K562 (cell line): ENCODE measurements around the gene PCDHGA12. TPM values are rescaled to one million over a fixed set of nuclear protein-coding genes. Genes with fewer than 3 reads are reported as not detected.

ENCODE experiments used
- ATAC-seq: fragments of 200-7000 bp; cut with Tn5 transposase; 3 replicates; pipeline ENCODE4 v1.9.1; 2020; ENCODE audit warnings: moderate library complexity
- BruUV-seq: library from RNA; stranded (reverse); fragments of 400-500 nt; replicated peaks from 2 replicates; lab custom pipeline; 2021; lab: Mats Ljungman, UMichigan
- CTCF ChIA-PET: fragments of 300-600 bp; formaldehyde crosslinking; extraction: SDS; loops from one replicate; lab custom pipeline; 2021; ENCODE audit warnings: low intra/inter-chr PET ratio; lab: Yijun Ruan, JAX
- POLR2A ChIA-PET: fragments of 300-600, 350-650 bp; sonication (Branson Sonifier 250); formaldehyde crosslinking; extraction: SDS; loops from one replicate; lab custom pipeline; 2021; ENCODE audit warnings: antibody characterized with exemption, inconsistent platforms; lab: Yijun Ruan, JAX
- DNase-seq, 4 experiments: peaks; one replicate each; pipeline versions ENCODE4 v3.0.0 to v3.0.0-alpha.2; 2011 to 2018; ENCODE audit warnings: low spot score in 3 of 4, mixed read lengths in 3 of 4; ENCODE audit errors: extremely low read depth in 1 of 4
- FAIRE-seq: peaks from 2 replicates; lab custom pipeline; 2011; peaks lifted over from hg19 to GRCh38; lab: Jason Lieb, UNC
- H2AFZ ChIP-seq: 2 replicates; pipeline ENCODE4 v1.6.0; 2011; ENCODE audit warnings: low read depth, low read length, control low read depth, inconsistent platforms
- H3K27ac ChIP-seq: fragments of 200-600 bp; 3 replicates; pipeline ENCODE4 v1.8.0; 2011; ENCODE audit warnings: low read depth, mild to moderate bottlenecking, control low read depth, inconsistent platforms, low read length, moderate library complexity, mixed read lengths; ENCODE audit errors: extremely low read depth
- H3K27me3 ChIP-seq, 2 experiments: fragments of 300-600 bp in 1 of 2; 2 replicates in 1 of 2; 3 replicates in 1 of 2; pipeline versions ENCODE4 v1.6.0 to v1.8.0; 2011; ENCODE audit warnings: inconsistent platforms in 2 of 2, low read length in 2 of 2, mild to moderate bottlenecking in 1 of 2, mixed read lengths in 1 of 2, moderate library complexity in 1 of 2; ENCODE audit not compliant: control insufficient read depth in 2 of 2, insufficient read depth in 2 of 2
- H3K36me3 ChIP-seq: fragments of 300-600 bp; 3 replicates; pipeline ENCODE4 v1.8.0; 2011; ENCODE audit warnings: mild to moderate bottlenecking, low read length, inconsistent platforms; ENCODE audit not compliant: control insufficient read depth, insufficient read depth
- H3K4me1 ChIP-seq, 2 experiments: fragments of 200-600 bp in 1 of 2; replicated peaks in 1 of 2; 2 replicates in 1 of 2; 3 replicates in 1 of 2; pipeline versions ENCODE4 v1.5.1 to v1.8.0; 2011; ENCODE audit warnings: inconsistent platforms in 2 of 2, low read length in 2 of 2, mild to moderate bottlenecking in 1 of 2, mixed read lengths in 1 of 2, moderate library complexity in 1 of 2; ENCODE audit not compliant: control insufficient read depth in 2 of 2, insufficient read depth in 2 of 2
- H3K4me2 ChIP-seq: 2 replicates; pipeline ENCODE4 v1.6.1; 2011; ENCODE audit warnings: low read length, control low read depth, inconsistent platforms, mixed read lengths; ENCODE audit not compliant: insufficient read depth
- H3K4me3 ChIP-seq: fragments of 200-600 bp; sonication (generic), shearing (Covaris generic); 2 replicates; pipeline ENCODE4 v1.5.1; 2016; ENCODE audit warnings: control low read depth, inconsistent platforms
- H3K79me2 ChIP-seq: fragments of 200-600 bp; 3 replicates; pipeline ENCODE4 v1.8.0; 2011; ENCODE audit warnings: low read length, inconsistent platforms; ENCODE audit not compliant: control insufficient read depth, insufficient read depth
- H3K9ac ChIP-seq, 2 experiments: 2 replicates each; pipeline versions ENCODE4 v1.6.0 to v1.6.1; 2011; ENCODE audit warnings: low read depth in 2 of 2, low read length in 2 of 2, control low read depth in 1 of 2, inconsistent platforms in 1 of 2, mild to moderate bottlenecking in 1 of 2, mixed read lengths in 1 of 2; ENCODE audit not compliant: insufficient read depth in 1 of 2
- H3K9me1 ChIP-seq: one replicate; pipeline ENCODE4 v1.6.0; 2011; ENCODE audit warnings: inconsistent platforms, mild to moderate bottlenecking, low read length, moderate library complexity; ENCODE audit not compliant: control insufficient read depth, insufficient read depth
- H3K9me3 ChIP-seq: replicated peaks from 2 replicates; pipeline ENCODE4 v1.5.1; 2011; ENCODE audit warnings: low read depth, low read length, inconsistent platforms; ENCODE audit not compliant: control insufficient read depth, insufficient read depth
- H4K20me1 ChIP-seq: replicated peaks from 2 replicates; pipeline ENCODE4 v1.6.1; 2011; ENCODE audit warnings: low read length, inconsistent platforms, mixed read lengths; ENCODE audit not compliant: control insufficient read depth, insufficient read depth
- ASH1L ChIP-seq: fragments of 450-650 bp; IDR thresholded peaks from 2 replicates; pipeline ENCODE4 v1.6.1; 2018; ENCODE audit warnings: borderline replicate concordance, mild to moderate bottlenecking, low read depth; ENCODE audit not compliant: partially characterized antibody
- CCNT2 ChIP-seq: IDR thresholded peaks from 2 replicates; pipeline ENCODE4 v1.6.1; 2011; ENCODE audit warnings: borderline replicate concordance, low read depth, mild to moderate bottlenecking, moderate library complexity, mixed read lengths, low read length; ENCODE audit not compliant: insufficient read length; ENCODE audit errors: extremely low read depth
- DDX20 ChIP-seq: fragments of 450-650 bp; IDR thresholded peaks from 2 replicates; pipeline ENCODE4 v1.6.1; 2016; ENCODE audit warnings: missing genetic modification characterization, low read depth, mild to moderate bottlenecking, missing compliant biosample characterization, moderate library complexity
- ELF1 ChIP-seq: fragments of 200-800 bp; sonication (Bioruptor generic); IDR thresholded peaks from 2 replicates; pipeline ENCODE4 v1.6.1; 2016; ENCODE audit warnings: missing genetic modification characterization, missing compliant biosample characterization
- ESRRB ChIP-seq: fragments of 250-450 bp; sonication (Bioruptor Pico); IDR thresholded peaks from 2 replicates; pipeline ENCODE4 v1.5.0; 2020; ENCODE audit warnings: mild to moderate bottlenecking, moderate library complexity, borderline replicate concordance
- KDM2B ChIP-seq: fragments of 250-450 bp; sonication (Bioruptor Pico); IDR thresholded peaks from 2 replicates; pipeline ENCODE4 v1.8.0; 2021; ENCODE audit warnings: mild to moderate bottlenecking, moderate library complexity
- KHSRP ChIP-seq: fragments of 450-650 bp; IDR thresholded peaks from 2 replicates; pipeline ENCODE4 v1.6.1; 2017
- MCM7 ChIP-seq, 2 experiments: fragments of 450-650 bp; IDR thresholded peaks; 2 replicates each; pipeline ENCODE4 v1.6.1; 2016 to 2018
- PPARD ChIP-seq: fragments of 250-450 bp; sonication (Bioruptor Pico); IDR thresholded peaks from 2 replicates; pipeline ENCODE4 v1.8.0; 2022; ENCODE audit warnings: inconsistent platforms, mild to moderate bottlenecking, moderate library complexity
- PRMT5 ChIP-seq: sonication (generic); formaldehyde crosslinking; IDR thresholded peaks from 2 replicates; pipeline ENCODE4 v1.5.0; 2020; ENCODE audit warnings: missing genetic modification reagents
- RBM25 ChIP-seq: fragments of 200-400 bp; formaldehyde crosslinking; IDR thresholded peaks from 2 replicates; pipeline ENCODE4 v1.6.1; 2018; ENCODE audit warnings: low read length, low read depth, moderate library complexity; ENCODE audit not compliant: severe bottlenecking
- TOE1 ChIP-seq, 2 experiments: fragments of 450-650 bp in 1 of 2; sonication (generic) in 1 of 2; formaldehyde crosslinking in 1 of 2; IDR thresholded peaks; 2 replicates each; pipeline versions ENCODE4 v1.7.1 to v1.8.0; 2016 to 2022; ENCODE audit warnings: borderline replicate concordance in 2 of 2, mild to moderate bottlenecking in 2 of 2, antibody characterized with exemption in 1 of 2, inconsistent platforms in 1 of 2, low read depth in 1 of 2, missing genetic modification reagents in 1 of 2, moderate library complexity in 1 of 2
- ZKSCAN1 ChIP-seq: fragments of 150-350 bp; IDR thresholded peaks from 2 replicates; pipeline ENCODE4 v1.6.1; 2016; ENCODE audit warnings: low read depth, low read length
- ZNF121 ChIP-seq: sonication (generic); formaldehyde crosslinking; conservative IDR thresholded peaks from 2 replicates; pipeline ENCODE4 v1.8.0; 2022; ENCODE audit warnings: missing genetic modification reagents
- ZNF384 ChIP-seq: IDR thresholded peaks from 2 replicates; pipeline ENCODE4 v1.6.1; 2012; ENCODE audit warnings: low read depth, low read length, improper control_type of control experiment
- WGBS: fragments of 100-300 bp; shearing (Covaris generic); methylation state at CpG from one replicate; pipeline ENCODE4 v1.1.6; 2016; ENCODE audit warnings: low coverage, mixed read lengths; ENCODE audit not compliant: insufficient coverage; ENCODE audit errors: missing lambda C conversion rate; 5-methylcytosine and 5-hydroxymethylcytosine counted together
- in situ Hi-C: fragments of 300-500 bp; cut with MboI; formaldehyde crosslinking; loops from 4 replicates; pipeline ENCODE4 v1.15.0; 2018; ENCODE audit warnings: inconsistent platforms, mixed read lengths
- intact Hi-C: fragments of 100-400 bp; cut with micrococcal nuclease; formaldehyde crosslinking; loops from 2 replicates; pipeline ENCODE4 v1.14.2; 2022
- polyA plus RNA-seq, 8 experiments: library from polyadenylated mRNA; depleted of rRNA in 4 of 8; stranded (reverse) in 5 of 8; unstranded in 3 of 8; fragments of >200 nt; fragmentation: Nextera tagmentation in 2 of 8; fragmentation: Illumina TruSeq in 1 of 8; extraction: Ambion mirVana in 2 of 8; extraction: Trizol in 1 of 8; gene quantifications; 2 replicates each; pipeline versions ENCODE4 v1.2.1 to v1.2.3, GENCODE V29; 2011 to 2014; ENCODE audit warnings: inconsistent platforms in 1 of 8, missing spikeins in 1 of 8
- total RNA-seq, 7 experiments: library from RNA; depleted of rRNA in 6 of 7; stranded (reverse); fragments of >200 nt in 6 of 7; fragmentation: Illumina TruSeq in 2 of 7; extraction: Trizol in 2 of 7; gene quantifications; 2 replicates each; pipeline versions ENCODE4 v1.2.1 to v1.2.3, GENCODE V29; 2011 to 2021; ENCODE audit warnings: low replicate concordance in 1 of 7
- TF ChIP-seq, protein P1 (sequence below), 2 experiments: IDR thresholded peaks; 2 replicates each; pipeline ENCODE4 v1.6.1; 2011; ENCODE audit warnings: borderline replicate concordance in 1 of 2, control low read depth in 1 of 2, low read depth in 1 of 2, low read length in 1 of 2, mild to moderate bottlenecking in 1 of 2, mixed read lengths in 1 of 2, moderate library complexity in 1 of 2; ENCODE audit not compliant: insufficient read depth in 1 of 2, insufficient read length in 1 of 2, poor library complexity in 1 of 2, severe bottlenecking in 1 of 2; ENCODE audit errors: extremely low read depth in 1 of 2

The PCDHGA12 gene
- total and polyA plus RNA-seq, 9 of the 15 experiments (the other 6 are each of a cell fraction or from before 2014, with no cell fraction given): 0.03 TPM; not detected in 8

DNA sequence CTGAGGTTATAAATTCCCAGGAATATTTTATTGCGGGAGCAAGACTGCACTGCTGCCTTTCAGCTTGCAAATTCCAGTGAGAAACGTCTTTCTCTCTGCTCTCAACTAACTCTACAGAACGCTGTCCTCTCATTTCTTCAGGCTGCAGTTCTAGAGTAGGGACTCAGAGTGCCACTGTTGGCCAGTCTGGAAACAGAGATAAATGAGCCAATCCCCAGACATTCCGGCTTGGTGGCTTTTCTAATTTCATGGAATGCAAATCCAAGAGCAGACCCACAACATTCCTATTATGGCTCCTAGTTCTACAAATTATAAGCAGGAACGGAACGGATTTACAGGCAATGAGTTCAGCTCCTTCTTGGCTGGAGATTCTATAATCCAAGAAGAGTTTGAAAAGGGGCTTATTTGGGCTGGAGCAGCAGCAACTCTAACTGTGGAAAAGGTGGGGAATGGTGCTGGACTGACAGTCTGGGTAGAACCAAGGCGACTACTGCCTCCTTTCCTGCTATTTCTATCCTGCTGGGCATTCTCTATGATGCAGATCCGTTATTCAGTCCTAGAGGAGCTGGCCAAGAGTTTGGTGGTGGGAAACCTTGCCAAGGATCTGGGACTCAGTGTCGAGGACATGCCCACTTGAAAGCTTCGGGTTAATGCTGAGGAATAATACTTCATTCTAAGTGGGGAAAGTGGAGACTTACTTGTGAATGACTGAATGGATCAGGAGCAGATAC is 9.3 kb downstream of the PCDHGA12 start:
- no peak overlapping the region for H3K9ac ChIP-seq
- DNase-seq (no peak), FAIRE-seq (no peak), ATAC-seq (no peak)
- no peaks in the 10 kb centered on the region for H3K9me1 ChIP-seq
- intact Hi-C loops: no loop called here
- TF ChIP-seq MCM7 (IDR thresholded peaks at IDR 0.05) (no peak), PPARD (CRISPR knock-in tag) (no peak), TOE1 (IDR thresholded peaks at IDR 0.05; ENCODE audit: borderline replicate concordance) (no peak), TOE1 (CRISPR knock-in tag; IDR thresholded peaks at IDR 0.05; ENCODE audit: borderline replicate concordance, low read depth) (no peak), ASH1L (no peak), RBM25 (no peak), CCNT2 (no peak), ZNF121 (CRISPR knock-in tag) (no peak), DDX20 (no peak), ZKSCAN1 (no peak), ZNF384 (no peak), ESRRB (no peak), KHSRP (no peak), KDM2B (no peak), ELF1 (tag) (no peak), PRMT5 (CRISPR knock-in tag) (no peak)
- TF ChIP-seq, protein P1, sequence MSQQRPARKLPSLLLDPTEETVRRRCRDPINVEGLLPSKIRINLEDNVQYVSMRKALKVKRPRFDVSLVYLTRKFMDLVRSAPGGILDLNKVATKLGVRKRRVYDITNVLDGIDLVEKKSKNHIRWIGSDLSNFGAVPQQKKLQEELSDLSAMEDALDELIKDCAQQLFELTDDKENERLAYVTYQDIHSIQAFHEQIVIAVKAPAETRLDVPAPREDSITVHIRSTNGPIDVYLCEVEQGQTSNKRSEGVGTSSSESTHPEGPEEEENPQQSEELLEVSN (IDR thresholded peaks at IDR 0.05; ENCODE audit: borderline replicate concordance in 1 of 2, extremely low read depth in 1 of 2, insufficient read depth in 1 of 2, insufficient read length in 1 of 2, low read depth in 1 of 2, low read length in 1 of 2, poor library complexity in 1 of 2, severe bottlenecking in 1 of 2): no peak
- H4K20me1 ChIP-seq: no peaks in the 10 kb centered on the region
- POLR2A ChIA-PET: interaction anchor here (0.6 to 1.6 kb wide), 3 partner anchors 60 to 112 kb away, joined by 3 to 4 read pairs (median 3); partner anchors contain the start of gene PCDHGB3
- H3K36me3 ChIP-seq: no peaks in the 10 kb centered on the region
- no peaks in the 10 kb centered on the region for H3K79me2 ChIP-seq
- no peak overlapping the region for H3K27ac ChIP-seq
- peaks cover 0 to 16% of the 10 kb centered on the region in 2 experiments; a peak in 2 of 5 replicates for H3K27me3 ChIP-seq
- no peak overlapping the region for H2AFZ ChIP-seq
- WGBS: 0% methylated on average over 10 of the region's 10 CpGs
- H3K4me2 ChIP-seq: no peak overlapping the region
- H3K4me3 ChIP-seq: no peak overlapping the region
- peaks cover 0 to 6% of the 10 kb centered on the region in 2 experiments; a peak in 1 of 5 replicates for H3K4me1 ChIP-seq
- CTCF ChIA-PET: no interaction called here
- no peaks in the 10 kb centered on the region for H3K9me3 ChIP-seq
- in situ Hi-C loops: no loop called here
- BruUV-seq: no TSS peak
